ENCODE results near the gene VDAC2. TPM values are rescaled to one million over a fixed set of nuclear protein-coding genes. Genes with fewer than 3 reads are reported as not detected.

The VDAC2 gene
- total RNA-seq, 1 experiment from 2014 or later: 328 TPM

- H3K4me1 ChIP-seq (ENCODE audit: insufficient read depth, low read length, poor library complexity, severe bottlenecking): no peaks in the 10 kb centered on the region
- no peak for TF ChIP-seq EZH2 (IDR thresholded peaks at IDR 0.05; ENCODE audit: borderline replicate concordance, low read depth, low read length, poor library complexity, severe bottlenecking)
- TF ChIP-seq CTCF (conservative IDR thresholded peaks at IDR 0.05; ENCODE audit: low read depth, low read length): no peak
- no peaks in the 10 kb centered on the region for H3K9me3 ChIP-seq (ENCODE audit: low read depth, low read length, poor library complexity, severe bottlenecking)
- ChIA-PET CTCF (no interaction called here), POLR2A (ENCODE audit: low non-redundant PET) (no interaction called here)
- no peaks in the 10 kb centered on the region for H3K27me3 ChIP-seq (replicated peaks; ENCODE audit: insufficient read depth, low read depth, low read length, poor library complexity)
- H3K4me3 ChIP-seq (ENCODE audit: low read depth, low read length, poor library complexity, severe bottlenecking): no peak overlapping the region
- H3K27ac ChIP-seq (ENCODE audit: low read depth, low read length, poor library complexity, severe bottlenecking): no peak overlapping the region
- peaks cover 88% of the 10 kb centered on the region for H3K36me3 ChIP-seq (ENCODE audit: insufficient read depth, low read length, poor library complexity, severe bottlenecking)
- intact Hi-C loops (cut with micrococcal nuclease; ENCODE audit: unreplicated experiment): no loop called here
- DNase-seq (ENCODE audit: low spot score): no peak
- BruUV-seq (replicated peaks): no TSS peak
These were observed 16.1 kb downstream of the VDAC2 start for GRCh38 chr10:75226656-75227055.

DNA sequence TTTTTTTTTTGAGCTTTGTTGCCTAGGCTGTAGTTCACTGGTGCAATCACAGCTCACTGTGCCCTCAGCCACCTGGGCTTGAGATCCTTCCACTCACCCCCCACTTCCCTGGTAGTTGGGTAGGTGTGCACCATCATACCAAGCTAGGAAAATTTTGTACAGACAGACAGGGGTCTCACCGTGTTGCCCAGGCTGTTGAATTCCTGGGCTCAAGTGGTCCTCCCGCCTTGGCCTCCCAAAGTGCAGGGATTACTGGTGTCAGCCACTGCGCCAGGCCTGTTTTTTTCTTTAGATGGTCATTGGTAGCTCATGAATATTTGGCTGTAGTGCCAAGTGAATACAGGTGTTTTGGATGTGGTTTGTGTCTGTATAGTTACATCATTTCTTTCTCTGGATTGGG, 17.7 kb downstream of the VDAC2 start:
- Histone ChIP-seq H3K4me1 (ENCODE audit: insufficient read depth, low read length, poor library complexity, severe bottlenecking) (no peaks in the 10 kb centered on the region), H3K36me3 (ENCODE audit: insufficient read depth, low read length, poor library complexity, severe bottlenecking) (peaks cover 81% of the 10 kb centered on the region), H3K27me3 (replicated peaks; ENCODE audit: insufficient read depth, low read depth, low read length, poor library complexity) (no peaks in the 10 kb centered on the region), H3K4me3 (ENCODE audit: low read depth, low read length, poor library complexity, severe bottlenecking) (no peak overlapping the region), H3K9me3 (ENCODE audit: low read depth, low read length, poor library complexity, severe bottlenecking) (no peaks in the 10 kb centered on the region), H3K27ac (ENCODE audit: low read depth, low read length, poor library complexity, severe bottlenecking) (peak overlapping the region; percentile 14)
- no peak for TF ChIP-seq CTCF (conservative IDR thresholded peaks at IDR 0.05; ENCODE audit: low read depth, low read length)
- TF ChIP-seq EZH2 (IDR thresholded peaks at IDR 0.05; ENCODE audit: borderline replicate concordance, low read depth, low read length, poor library complexity, severe bottlenecking): no peak
- BruUV-seq (replicated peaks): no TSS peak
- DNase-seq (ENCODE audit: low spot score): no peak
- intact Hi-C loops (cut with micrococcal nuclease; ENCODE audit: unreplicated experiment): no loop called here
- CTCF ChIA-PET: no interaction called here
- POLR2A ChIA-PET (ENCODE audit: low non-redundant PET): no interaction called here

GRCh38 chr10:75228834-75229233, 18.2 kb downstream of the VDAC2 start:
- no peaks in the 10 kb centered on the region for H3K27me3 ChIP-seq (replicated peaks; ENCODE audit: insufficient read depth, low read depth, low read length, poor library complexity)
- intact Hi-C loops (cut with micrococcal nuclease; ENCODE audit: unreplicated experiment): no loop called here
- H3K4me3 ChIP-seq (ENCODE audit: low read depth, low read length, poor library complexity, severe bottlenecking): no peak overlapping the region
- BruUV-seq (replicated peaks): no TSS peak
- peaks cover 75% of the 10 kb centered on the region for H3K36me3 ChIP-seq (ENCODE audit: insufficient read depth, low read length, poor library complexity, severe bottlenecking)
- H3K9me3 ChIP-seq (ENCODE audit: low read depth, low read length, poor library complexity, severe bottlenecking): no peaks in the 10 kb centered on the region
- ChIA-PET POLR2A (ENCODE audit: low non-redundant PET) (no interaction called here), CTCF (no interaction called here)
- peak overlapping the region; percentile 14 for H3K27ac ChIP-seq (ENCODE audit: low read depth, low read length, poor library complexity, severe bottlenecking)
- H3K4me1 ChIP-seq (ENCODE audit: insufficient read depth, low read length, poor library complexity, severe bottlenecking): no peaks in the 10 kb centered on the region
- DNase-seq (ENCODE audit: low spot score): no peak
- TF ChIP-seq CTCF (conservative IDR thresholded peaks at IDR 0.05; ENCODE audit: low read depth, low read length) (no peak), EZH2 (IDR thresholded peaks at IDR 0.05; ENCODE audit: borderline replicate concordance, low read depth, low read length, poor library complexity, severe bottlenecking) (no peak)
